NCI-H226 (cell line): Measurements from ENCODE around the gene PIGK.

Experiments
- DNase-seq: peaks from one replicate; pipeline ENCODE4 v3.0.0-alpha.2; 2015

The PIGK gene

DNA sequence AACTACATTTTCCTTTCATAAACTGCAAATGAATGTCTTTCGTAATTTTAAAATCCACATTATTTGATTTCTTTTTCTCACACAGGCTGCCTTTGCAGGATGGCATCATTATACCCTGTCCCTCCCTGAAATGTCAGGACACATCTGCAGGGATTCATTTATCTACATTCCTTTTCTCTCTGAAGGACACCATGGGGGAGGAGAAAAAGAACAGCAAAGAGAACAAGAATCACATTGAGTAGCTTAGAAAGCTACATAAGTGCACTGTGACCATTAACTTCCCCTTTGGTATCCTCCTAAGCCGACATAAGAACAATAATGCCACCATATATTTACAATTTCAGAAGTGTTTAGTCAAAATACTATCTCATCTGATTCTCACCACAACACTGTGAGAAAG, 129.5 kb downstream of the PIGK start:
- DNase-seq, result no peak

DNA sequence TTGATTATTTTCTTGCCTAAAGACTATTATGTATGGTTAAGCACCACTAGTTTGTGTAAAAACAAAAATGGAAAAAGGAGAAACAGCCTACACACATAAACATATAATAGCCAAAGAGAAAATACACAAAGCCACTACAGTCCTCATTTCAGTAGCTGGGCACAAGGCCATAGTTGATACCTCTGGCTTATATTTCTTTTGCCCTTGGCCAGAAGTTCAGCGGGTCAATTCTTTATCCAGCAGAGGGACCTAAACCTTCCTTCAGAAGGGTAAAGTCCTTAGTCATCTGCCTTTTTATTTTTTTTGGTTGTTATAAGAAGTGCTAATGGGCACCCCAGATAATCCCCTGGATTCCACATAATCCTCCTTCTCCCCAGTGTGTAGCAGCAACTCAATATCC, 134.1 kb downstream of the PIGK start:
- DNase-seq, result no peak

DNA sequence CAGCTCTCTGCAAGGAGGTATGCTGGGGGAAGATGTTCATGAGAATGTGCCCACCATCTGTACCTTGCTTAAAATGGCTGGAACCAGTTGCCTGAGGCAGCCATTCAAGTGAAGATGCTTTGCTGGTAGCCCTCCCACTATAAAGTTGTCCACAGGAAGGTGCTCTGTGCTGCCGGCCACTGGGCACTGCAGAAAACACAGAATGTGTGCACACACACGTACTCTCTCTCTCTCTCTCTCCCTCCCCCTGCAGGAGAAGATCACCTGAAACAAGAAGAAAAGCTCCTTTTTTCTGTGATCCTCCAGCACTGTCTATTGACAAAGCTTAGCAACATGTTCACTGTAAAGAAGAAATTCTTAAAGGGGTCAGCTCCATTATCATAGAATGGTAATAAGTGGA, 134.8 kb downstream of the PIGK start:
- no peak for DNase-seq

DNA sequence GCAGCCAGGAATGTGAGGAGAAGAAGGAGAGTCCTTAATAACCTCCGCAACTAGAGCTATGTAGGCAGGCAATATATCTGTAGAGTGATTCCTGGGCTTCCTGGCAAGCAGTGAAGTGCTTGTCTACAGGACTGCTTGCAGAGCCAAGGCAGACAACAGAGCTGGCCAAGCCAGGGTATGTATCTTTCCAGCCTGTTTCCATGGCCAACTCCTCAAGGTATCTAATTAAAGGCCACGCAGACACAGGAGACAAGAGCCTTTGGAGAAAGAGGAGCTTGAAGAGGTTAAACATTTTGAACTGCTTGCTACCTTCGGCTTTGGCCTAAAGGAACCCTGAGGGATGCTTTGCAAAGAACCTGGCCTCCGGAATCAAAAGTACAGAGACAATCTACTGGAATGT, 137.4 kb downstream of the PIGK start:
- no peak for DNase-seq

DNA sequence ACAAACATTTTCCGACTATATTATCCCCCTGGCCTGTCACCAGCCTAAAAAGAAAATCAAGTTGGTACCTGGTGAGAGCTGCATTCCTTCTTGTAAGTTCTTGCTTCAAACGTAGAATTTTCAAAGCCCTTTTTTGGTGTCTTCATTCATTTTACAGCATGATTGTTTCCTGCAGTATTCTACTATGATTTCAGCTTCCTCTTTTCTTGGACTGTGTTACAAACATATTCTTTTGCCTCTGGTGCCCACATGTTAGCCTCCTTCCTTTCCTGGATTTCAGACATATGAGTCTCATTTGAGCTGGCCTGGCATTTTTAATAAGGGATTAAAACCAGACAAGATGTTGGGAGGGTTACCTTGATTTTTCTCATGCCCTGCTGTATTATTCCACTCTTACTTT, 142.5 kb downstream of the PIGK start:
- no peak for DNase-seq

DNA sequence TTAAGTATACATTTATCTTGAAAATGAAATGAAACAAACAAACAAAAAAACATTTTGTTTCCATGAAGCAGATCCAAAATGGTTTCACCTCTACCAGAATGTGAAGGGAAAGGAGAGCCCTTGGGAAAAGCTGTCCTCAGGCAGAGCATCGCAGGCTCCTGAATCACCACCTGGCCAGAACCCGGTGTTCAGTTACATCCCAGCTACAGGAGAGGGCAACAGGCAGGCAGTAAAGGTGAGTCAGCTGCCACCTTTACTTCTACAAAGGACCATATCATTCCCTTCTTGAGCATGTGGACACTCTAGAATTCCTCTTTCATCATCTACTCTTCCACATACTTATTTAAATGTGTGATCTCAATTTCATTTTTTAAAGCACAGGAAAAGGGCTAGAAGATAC, 151.2 kb downstream of the PIGK start:
- DNase-seq, result no peak

DNA sequence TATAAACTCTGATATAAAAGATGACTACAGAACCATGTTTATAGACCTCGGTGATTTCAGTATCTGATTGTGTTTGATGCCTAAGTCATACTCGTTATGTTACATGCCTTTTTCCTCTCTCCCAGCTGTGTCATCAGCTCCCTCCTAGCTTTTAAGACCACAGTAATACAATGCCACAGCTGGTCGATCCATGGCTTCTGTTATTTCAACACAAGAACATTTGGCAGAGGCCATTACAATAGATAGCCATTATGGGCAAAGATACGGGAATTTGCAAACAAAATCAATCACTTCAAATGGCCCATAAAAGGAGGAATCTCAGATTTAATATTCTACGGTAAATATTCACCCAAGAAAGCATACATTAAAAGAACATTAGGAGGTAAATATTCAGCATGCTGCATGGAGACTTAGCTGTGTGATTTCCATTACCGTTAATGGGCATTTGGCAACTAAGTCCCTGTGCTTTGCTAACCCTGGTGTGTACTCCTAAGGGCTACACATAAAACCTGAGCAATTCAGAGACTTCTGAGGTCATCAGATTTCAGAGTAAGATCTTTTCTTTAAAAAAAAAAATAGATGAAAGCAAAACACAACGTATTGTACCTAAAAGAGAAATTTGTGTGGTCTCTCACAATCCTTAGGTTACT, 153.4 kb downstream of the PIGK start:
- DNase-seq, result no peak

DNA sequence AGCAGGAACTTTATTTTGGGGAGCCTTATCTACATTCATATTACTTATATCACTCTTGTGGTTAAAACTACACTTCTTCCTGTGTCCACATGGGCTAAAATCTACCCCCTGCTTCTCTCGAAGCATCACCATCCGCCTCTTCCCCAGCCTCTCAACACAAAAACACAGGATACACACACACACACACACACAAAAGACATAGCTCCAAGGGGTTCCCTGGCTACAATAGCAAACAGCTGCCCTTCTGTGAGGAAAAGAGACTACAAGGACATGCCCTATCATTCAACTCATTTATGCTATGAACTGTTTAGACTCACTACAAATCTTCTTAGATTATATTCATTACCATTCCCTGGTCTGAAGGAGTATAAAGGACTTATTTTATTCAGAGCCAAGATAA, 155.0 kb downstream of the PIGK start:
- no peak for DNase-seq

DNA sequence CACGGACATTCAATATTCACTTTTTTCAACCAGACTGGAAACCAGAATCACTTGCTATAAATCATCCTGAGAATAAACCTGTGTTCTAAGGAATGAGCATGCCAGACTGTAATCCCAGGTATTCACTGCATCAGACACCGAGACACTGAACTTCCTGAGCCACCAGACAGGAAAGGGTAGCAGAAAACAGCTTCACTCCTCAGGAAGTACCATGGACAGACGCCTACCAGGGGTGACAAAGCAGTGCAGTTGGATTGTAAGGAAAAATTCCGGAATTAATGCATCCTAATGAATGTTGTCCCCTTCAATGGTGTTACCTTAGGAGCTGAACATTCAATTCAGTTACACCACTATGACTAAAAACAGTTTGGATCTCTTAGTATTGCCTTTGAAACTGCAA, 156.1 kb downstream of the PIGK start:
- no peak for DNase-seq

DNA sequence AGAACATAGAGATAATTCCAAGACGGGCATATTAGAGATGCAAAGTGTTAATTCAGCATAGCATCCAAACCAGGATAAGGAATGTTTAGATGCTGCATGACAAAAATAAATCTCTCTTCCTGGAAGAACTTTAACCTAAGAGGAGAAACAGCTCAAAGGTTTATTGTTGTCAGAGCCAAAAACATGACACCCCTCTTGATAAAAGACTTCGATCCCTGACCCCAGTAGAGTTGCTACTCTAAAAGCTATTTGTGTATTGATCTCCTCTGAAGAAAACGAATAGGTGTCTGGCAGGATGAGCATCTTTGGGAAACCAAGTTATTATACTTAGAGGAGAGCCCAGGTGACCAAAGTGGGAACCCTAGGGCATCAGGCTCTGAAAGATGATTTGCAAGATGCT, 158.1 kb downstream of the PIGK start:
- DNase-seq, result no peak

DNA sequence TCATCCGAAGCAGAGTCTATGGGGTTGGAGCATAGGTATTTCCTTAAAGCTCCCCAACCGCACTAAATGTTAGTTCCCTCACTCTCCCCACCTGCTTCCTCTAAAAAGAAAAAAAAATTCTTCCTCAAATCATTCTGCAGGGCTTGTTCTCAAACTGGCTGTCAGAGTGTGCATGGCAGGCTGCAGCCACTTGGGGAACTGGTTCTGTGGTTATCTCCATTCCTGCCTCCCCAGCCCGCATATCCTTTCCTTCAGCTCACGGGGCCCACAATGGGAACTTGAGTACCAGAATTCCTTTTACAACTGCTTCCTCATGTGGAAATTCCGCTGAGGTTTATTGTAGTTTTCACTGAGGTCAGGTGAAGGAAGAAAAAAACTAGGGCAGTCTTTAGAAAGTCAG, 159.2 kb downstream of the PIGK start:
- no peak for DNase-seq

DNA sequence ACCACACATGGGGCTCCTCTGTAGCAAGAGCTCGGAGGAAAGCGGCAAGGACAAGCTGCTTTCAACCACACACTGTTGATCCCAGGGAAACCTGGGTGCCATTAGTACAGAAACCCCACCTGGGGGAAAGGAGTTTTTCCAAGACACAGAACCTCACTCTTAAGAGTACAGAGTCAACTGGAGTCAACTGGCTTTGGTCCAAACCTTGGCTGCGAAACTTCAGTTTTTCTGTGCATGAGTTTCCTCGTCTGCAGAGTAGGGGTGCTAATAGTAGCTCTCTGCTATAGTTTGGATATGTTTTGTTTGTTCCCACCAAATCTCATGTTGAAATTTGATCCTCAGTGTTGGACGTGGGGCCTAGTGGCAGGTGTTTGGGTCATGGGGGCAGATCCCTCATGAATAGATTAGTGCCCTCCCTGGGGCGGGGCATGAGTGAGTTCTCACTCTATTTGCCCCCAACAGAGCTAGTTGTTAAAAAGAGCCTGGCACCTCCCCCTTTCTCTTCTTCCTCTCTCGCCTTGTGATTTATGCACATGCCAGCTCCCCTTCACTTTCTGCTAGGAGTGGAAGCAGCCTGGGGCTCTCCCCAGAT, 161.1 kb downstream of the PIGK start:
- no peak for DNase-seq

DNA sequence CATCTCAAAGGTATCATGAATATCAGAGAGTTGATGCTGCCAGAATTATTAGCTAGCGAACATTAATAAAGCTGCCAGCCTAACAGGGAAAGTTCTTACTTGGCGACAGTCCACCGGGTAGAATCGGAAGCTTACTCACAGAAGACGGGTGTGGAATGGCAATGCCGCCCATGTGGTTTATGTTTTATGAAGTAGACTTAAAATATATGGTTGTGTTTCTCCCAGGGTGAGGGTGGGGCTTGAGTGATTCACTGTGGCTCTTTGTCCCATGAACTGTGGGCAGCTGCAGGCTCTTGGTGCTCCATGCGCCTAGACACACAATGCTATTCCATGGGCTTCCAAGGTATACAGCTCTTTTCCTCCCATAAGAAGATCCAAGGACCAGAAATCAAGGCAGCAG, 162.7 kb downstream of the PIGK start:
- DNase-seq, result no peak

DNA sequence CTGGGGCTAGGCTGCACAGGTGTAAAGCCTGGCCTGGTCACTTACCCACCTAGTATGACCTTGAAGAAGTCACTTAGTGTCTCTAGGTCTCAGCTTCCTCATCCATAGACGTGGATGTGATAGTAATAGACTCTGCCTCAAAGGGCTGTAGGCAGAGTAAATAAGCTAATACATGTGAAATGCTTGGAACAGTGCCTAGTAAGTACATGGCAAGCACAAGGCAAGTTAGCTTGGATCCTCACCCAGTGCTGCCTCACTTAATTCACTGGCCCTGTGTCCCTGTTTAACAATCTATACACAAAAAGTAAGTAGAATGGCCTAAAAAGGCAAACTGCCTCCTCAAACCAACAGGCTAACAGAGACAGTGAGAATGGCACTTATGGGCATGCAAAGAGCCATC, 167.8 kb downstream of the PIGK start:
- no peak for DNase-seq

DNA sequence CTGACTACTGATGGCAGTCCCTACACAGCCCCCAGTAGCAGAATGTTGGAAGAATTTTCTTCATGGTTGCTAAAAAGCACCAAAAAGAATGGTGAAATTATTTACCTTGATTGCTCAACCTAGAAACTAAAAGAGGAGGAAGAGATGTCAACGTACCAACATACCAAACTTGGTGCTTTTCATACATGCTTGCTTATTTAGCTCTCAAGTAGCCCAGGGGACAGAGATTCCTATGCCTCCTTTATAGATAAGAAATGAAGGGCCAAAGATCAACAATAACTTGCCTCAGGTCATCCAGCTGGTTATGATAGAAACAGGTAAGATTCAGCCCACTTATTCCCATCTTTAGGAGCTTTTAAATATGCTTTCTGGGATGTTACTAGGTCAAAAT, 170.6 kb downstream of the PIGK start:
- DNase-seq, result no peak

DNA sequence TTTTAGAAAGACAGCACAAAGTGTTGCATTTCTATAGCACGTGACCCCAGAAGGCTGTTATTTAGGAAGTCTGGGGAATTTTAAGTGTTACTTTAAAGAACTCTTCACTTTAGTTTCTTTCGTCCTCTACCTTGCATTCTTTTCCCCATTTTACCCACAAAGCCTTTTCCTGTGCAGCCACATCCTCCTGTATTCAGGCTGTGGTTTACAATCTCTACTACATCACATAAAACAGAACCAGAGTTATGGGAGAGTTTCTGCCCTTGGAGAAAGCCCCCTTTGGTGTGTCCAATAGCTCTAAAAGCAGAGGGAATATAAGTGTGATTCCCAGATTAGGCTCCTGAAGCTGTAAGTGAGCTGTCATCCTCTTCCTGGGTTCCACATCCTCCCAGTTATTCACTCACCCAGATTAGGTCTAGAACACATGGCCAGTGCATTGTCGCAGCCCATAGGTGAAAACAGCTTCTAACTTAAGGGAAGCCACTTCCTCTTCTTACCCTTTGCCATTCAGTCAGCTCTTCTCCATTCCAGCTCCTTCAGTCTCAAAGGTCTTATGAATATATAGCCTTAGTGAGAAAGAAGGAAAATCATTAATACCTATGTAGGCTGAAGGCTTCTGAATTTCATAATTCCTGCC, 171.1 kb downstream of the PIGK start:
- DNase-seq, result no peak

DNA sequence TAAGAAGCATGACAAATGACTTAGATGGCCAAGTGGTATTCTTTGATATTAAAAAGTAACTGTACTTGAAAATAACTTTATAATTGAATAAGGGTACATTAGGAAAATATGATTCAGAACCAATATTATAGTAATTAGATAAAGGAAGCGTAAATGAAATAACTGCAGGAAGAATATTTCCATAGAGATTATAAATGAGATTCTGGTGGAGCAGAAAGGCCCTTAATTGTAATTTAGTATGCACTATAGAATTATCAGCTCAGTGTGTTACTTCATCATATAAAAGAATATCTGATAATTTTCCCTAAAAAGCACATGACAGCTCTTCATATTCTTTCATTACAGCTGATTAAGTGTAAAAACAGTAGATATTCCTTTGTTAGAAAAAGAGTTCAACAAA, 171.7 kb downstream of the PIGK start:
- DNase-seq, result no peak

DNA sequence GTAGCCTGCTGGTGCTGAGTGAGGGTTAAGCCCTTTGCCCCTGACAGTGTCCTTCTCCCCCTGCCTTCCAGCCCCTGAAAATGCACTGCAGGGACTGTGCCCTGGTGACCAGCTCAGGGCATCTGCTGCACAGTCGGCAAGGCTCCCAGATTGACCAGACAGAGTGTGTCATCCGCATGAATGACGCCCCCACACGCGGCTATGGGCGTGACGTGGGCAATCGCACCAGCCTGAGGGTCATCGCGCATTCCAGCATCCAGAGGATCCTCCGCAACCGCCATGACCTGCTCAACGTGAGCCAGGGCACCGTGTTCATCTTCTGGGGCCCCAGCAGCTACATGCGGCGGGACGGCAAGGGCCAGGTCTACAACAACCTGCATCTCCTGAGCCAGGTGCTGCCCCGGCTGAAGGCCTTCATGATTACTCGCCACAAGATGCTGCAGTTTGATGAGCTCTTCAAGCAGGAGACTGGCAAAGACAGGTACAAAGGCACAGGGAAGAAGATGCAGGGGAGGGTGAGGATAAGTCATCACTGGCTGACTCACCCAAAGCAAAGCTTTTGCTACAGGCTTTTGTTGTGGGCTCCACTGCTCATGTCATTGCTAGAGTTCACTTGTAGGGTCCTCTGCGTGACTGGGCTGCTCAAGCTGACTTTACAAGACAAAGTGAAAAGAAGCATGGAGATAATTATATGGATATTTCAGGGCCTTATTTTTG, 174.9 kb downstream of the PIGK start:
- peak; percentile 56 for DNase-seq

DNA sequence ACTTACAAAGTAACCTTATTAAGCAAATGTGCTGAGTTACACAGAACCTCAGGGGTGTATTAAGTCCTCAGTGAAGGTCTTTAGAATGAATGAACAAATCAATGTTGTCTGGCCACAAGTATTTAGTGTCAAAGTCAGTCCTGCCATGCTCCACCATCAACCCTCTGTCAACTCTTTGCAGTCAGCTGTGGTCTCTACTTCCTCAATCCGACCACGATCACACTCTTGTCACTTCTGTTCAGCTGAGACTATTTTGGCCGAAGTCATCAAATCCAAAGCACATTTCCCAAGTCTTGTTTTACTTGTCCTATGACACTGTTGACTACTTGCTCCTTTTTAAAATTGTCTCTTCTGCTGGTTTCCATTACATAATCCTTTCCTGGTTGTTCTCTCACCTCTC, 178.4 kb downstream of the PIGK start:
- DNase-seq, result no peak

DNA sequence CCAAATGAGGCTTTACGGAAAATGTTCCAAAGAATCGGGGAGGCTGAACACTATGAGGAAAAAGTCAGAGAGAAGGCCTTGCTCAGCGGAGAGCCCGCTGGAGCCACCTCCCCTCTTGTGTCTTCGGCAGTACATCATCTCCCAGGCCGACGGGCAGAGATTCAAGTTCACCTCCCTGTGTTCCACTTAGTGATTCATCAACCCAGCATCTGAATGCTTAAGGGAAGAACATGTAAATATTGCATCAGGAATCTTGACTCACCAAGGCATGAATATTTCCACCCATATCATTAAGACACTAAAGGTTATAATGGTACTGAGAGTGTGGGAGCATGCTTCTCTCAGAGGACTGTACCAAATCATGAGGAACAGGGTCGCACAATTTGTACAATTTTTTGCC, 179.5 kb downstream of the PIGK start:
- peak; percentile 97 for DNase-seq

DNA sequence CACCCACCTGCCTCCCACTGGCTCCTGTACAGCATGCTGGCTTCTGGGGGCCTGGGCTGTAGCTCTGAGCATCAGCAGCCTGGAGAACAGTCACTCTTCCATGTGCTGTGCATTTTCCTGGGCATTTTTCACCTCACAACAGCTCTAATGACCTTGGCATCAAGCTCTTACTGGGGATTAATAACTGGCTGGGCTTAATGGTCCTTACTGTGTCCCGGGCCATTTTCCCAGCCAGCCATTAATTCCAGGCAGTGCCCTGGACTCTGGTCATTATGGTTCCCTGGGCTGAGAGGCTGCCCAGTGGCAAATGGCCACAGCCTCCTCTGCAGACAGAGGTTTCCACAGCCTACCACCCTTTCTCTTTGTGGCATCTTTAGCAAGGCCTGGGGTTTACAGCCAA, 180.1 kb downstream of the PIGK start:
- DNase-seq, result no peak
